GM19043 (cell line): ENCODE results near the gene SHE.

Source experiments
- ATAC-seq: cut with Tn5 transposase; IDR thresholded peaks from one replicate; pipeline ENCODE4 v1.9.1; 2021; ENCODE audit warnings: low read depth; ENCODE audit not compliant: unreplicated experiment

SHE gene

DNA sequence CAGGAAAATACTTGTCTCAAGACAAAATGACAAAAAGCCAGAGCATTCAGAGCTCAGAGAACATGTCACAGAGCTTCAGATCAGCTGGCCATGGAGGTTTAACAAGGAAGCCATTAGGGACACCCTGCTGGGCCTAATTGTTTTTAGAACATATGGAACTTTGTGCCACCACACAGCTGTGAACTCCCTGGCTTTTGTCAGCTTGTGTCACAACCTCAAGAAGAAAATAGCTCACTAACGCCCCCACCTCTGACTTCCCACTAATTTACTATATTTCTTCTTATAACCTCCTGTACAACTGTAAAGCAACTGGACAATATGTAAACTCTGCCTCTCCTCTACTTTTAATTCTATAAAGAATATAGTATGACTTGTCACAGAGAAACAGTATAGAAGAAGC is 21.2 kb downstream of the SHE start:
- no peak for ATAC-seq

- no peak for ATAC-seq
Measured at GRCh38 chr1:154479764-154480421, 22.3 kb downstream of the SHE start.

- no peak for ATAC-seq
Measured at GRCh38 chr1:154478639-154479038, 23.6 kb downstream of the SHE start.

- no peak for ATAC-seq
Measured at GRCh38 chr1:154478013-154478412, 24.2 kb downstream of the SHE start.

- ATAC-seq: no peak
Measured at GRCh38 chr1:154476791-154477190, 25.4 kb downstream of the SHE start.

DNA sequence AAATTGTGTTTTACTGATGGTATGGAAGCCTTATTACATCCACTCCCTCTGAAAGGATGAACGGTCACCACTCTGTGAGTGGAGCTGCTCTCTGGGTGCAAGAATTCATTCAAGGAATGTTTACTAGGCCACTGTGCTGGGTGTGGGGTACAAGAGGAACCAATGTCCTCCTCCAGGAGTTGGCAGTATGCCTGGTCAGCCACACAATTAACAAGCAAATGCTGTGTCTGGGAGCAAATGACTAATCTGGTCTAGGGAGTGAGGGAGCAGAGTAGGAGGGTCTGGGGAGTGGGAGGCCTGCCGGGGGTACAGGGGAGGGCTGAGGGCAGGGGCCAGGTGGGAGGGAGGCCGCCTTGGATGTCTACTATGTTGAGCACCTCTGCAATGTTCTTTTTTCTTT is 27.4 kb downstream of the SHE start:
- no peak for ATAC-seq

- no peak for ATAC-seq
Measured at GRCh38 chr1:154471304-154471703, 30.9 kb downstream of the SHE start.

DNA sequence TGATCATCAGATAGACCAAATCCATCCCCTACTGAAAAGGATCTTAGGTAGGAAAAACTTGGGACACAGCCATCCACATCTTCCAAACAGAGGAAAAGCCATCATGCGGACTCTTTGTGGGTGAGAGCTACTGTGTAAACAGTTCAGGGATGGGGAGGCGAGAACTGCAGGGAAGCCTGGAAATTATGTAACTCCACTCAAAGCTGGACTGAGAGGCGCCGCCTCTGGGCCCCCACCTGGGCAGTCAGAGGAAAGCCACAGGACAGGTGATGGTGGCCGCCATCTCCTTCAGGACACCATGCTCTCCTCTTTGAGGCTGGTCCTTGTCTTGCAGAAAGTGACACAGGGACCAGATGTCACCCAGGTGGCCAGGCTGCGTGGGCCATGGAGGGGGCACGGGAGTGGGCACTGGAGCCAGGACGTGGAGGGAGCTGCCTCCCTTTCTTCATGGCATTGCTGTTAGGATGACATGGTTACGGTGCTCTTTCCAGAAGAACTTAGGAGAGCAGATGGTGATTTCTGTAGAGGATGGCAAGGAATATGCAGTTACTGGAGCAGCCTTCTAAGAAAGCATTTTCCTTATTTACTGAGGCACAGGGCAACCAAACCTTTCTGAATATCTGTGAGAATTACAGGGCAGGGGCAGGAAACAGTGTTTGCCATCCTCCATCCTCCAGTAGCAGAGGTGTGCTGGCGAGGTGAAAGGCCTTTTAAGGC is 32.2 kb downstream of the SHE start:
- no peak for ATAC-seq

- ATAC-seq: no peak
Measured at GRCh38 chr1:154468535-154469250, 33.5 kb downstream of the SHE start.

- ATAC-seq: no peak
Measured at GRCh38 chr1:154467434-154468102, 34.6 kb downstream of the SHE start.

DNA sequence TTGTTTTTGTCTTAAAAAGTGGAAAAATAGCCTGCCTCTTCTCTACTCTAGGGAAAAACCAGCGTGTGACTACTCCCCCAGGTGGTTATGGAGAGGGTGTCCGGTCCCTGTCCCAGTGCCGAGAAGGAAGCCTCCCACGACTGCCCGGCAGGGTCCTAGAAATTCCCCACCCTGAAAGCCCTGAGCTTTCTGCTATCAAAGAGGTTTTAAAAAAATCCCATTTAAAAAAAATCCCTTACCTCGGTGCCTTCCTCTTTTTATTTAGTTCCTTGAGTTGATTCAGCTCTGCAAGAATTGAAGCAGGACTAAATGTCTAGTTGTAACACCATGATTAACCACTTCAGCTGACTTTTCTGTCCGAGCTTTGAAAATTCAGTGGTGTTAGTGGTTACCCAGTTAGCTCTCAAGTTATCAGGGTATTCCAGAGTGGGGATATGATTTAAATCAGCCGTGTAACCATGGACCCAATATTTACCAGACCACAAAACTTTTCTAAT is 35.2 kb downstream of the SHE start:
- ATAC-seq: no peak

- ATAC-seq: no peak
Measured at GRCh38 chr1:154466206-154466605, 36.0 kb downstream of the SHE start.

DNA sequence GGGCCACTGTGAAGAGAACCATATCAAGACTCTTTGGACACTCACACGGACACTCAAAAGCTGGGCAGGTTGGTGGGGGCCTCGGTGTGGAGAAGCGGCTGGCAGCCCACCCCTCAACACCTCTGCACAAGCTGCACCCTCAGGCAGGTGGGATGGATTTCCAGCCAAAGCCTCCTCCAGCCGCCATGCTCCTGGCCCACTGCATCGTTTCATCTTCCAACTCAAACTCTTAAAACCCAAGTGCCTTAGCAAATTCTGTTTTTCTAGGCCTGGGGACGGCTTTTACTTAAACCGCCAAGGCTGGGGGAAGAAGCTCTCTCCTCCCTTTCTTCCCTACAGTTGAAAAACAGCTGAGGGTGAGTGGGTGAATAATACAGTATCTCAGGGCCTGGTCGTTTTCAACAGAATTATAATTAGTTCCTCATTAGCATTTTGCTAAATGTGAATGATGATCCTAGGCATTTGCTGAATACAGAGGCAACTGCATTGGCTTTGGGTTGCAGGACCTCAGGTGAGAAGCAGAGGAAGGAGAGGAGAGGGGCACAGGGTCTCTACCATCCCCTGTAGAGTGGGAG is 36.5 kb downstream of the SHE start:
- no peak for ATAC-seq

GRCh38 chr1:154463512-154463990 is 38.7 kb downstream of the SHE start:
- ATAC-seq: no peak

DNA sequence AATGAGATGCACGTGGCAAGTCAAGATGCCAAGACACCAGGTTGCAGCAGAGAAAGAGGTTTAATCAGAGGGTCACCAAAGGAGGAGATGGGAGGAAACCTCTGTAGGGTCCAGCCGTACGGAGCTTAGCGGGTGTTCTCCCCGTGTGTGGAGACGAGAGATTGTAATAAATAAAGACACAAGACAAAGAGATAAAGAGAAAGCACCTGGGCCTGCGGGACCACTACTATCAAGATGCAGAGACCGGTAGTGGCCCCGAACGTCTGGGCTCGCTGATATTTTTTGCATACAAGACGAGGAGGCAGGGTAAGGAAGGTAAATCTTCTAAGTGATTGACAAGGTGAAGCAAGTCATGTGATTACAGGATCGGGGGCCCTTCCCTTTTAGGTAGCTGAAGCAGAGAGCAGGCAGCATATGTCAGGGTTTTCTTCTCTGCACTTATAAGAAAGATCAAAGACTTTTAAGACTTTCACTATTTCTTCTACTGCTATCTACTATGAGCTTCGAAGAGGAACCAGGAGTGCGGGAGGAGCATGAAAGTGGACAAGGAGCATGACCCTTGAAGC is 41.4 kb downstream of the SHE start:
- no peak for ATAC-seq

DNA sequence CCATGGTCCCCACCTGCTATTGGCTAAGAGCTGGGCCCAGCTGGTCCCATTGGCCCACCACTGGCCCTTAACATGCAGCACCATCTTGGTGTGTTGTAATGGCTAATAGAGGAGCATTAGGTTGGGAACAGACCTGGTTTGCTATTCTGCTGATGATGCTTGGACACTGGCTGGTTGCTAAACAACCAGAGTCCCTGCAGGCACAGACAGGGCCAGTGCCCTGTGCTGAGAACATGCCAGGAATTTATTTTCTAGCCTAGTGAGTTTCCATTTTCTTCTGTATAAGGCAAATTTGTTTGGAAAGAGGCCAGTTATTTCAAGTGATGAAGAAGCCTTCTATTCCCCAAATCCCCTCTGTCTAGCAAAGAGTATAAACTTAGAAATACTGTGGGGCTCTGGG is 43.1 kb downstream of the SHE start:
- no peak for ATAC-seq

- no peak for ATAC-seq
Measured at GRCh38 chr1:154456631-154457030, 45.6 kb downstream of the SHE start.

- no peak for ATAC-seq
Measured at GRCh38 chr1:154454386-154455120, 47.7 kb downstream of the SHE start.

- ATAC-seq: no peak
Measured at GRCh38 chr1:154453574-154454352, 48.4 kb downstream of the SHE start.
